Epidermal melanocyte (primary cell): ENCODE data around the gene AGO4.
"Not testable (repeated sequence)": the region's sequence is repeated elsewhere in the genome, so short reads cannot be mapped to it uniquely, and the experiment has no call there.

ENCODE experiments used
- DNase-seq: peaks from one replicate; pipeline ENCODE4 v3.0.0; 2011; ENCODE audit warnings: low spot score; ENCODE audit not compliant: insufficient read length

The AGO4 gene

GRCh38 chr1:35810096-35810881 is 2.5 kb downstream of the AGO4 start:
- DNase-seq, result no peak

GRCh38 chr1:35812754-35813153 is 4.9 kb downstream of the AGO4 start:
- not testable (repeated sequence) for DNase-seq

DNA sequence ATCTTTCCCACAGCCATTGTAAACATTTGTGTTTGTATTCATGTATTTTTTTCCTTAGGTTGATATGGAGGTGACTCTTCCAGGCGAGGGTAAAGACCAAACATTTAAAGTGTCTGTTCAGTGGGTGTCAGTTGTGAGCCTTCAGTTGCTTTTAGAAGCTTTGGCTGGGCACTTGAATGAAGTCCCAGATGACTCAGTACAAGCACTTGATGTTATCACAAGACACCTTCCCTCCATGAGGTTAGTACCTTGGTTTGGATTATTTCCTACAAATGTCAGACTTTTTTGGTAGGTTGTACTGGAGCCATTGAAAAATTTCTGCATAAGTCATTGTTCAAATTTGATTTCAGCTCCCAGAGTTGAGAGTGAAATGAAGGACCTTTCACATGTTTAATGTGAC is 17.4 kb downstream of the AGO4 start:
- no peak for DNase-seq

DNA sequence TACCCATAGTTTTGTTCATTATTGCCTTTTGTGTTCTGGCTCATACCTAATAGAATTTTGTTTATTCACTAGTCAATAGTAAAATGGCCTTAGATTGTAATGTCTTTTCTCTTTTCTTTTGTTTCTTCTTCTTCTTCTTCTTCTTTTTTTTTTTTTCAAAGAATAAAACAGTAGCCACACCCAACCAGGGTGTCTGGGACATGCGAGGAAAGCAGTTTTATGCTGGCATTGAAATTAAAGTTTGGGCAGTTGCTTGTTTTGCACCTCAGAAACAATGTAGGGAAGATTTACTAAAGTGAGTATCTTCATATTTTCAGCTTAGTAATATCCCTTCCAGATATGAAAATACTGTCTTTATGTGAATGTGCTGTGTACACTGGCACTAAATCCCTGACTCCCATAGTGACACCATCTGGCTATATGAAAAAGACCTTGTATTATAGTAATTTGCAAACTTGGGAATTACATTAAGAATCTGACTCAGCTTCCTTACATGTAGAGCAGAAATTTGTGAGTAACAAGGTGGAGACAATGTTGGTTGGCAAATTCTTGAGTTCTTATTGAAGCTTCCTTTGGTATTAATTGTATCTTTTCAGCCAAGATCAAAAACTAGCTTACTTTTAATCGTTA is 24.6 kb downstream of the AGO4 start:
- no peak for DNase-seq

- no peak for DNase-seq
Measured at GRCh38 chr1:35833395-35833794, 25.6 kb downstream of the AGO4 start.

DNA sequence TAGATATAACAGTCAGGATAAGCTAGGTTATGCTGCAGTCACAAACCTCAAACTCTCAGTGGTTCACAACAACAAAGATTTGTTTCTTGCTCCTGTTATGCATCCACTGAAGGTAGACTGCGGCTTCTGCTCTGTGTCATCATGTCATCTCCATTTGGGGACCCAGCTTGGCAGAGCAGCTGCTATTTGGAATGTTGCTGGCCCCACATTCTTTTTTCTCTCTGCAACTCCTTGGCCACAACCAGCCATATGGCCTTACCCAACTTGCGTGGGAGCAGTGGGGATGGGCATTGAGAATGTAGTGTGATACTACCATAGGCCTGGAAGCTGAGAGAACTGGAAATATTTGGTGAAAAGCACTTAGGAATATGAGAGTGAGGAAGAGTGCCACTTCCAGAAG is 26.4 kb downstream of the AGO4 start:
- no peak for DNase-seq

DNA sequence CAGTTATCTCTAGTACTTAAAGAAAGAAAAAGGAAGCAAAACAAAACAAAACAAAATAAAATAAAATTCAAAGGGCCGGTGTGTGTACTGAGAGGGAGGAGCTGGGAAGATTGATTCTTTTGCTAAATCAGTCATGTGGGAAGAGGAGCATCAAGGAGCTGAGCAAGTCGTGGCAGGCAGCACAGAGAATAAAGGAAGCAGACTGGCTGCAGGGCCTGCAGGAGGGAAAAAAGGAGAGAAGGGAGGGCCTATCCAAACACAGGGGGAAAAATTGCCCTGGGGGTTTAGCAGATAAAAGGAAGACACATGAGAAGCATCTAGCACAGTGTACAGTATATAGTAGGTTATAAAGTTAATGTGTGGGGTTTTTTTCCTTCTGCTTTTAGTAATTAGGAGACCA is 27.6 kb downstream of the AGO4 start:
- DNase-seq, result no peak

DNA sequence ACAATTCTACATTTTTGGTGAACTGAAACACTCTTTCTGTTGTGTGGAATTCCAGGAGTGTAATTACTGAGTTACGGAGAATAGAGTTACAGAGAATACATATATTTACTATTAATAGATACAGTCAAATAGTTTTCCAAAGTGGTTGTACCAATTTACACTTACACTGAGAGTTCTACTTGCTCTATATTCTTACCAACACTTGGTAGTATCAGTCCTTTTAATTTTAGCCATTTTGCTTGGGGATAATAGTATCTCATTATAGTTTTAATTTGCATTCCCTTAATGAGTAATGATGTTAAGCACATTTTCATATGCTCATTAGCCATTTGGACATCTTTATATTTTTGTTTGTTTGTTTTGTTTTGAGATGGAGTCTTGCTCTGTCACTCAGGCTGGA is 28.9 kb downstream of the AGO4 start:
- no peak for DNase-seq

GRCh38 chr1:35838693-35839245 is 31.0 kb downstream of the AGO4 start:
- no peak for DNase-seq

- DNase-seq, result no peak
Measured at GRCh38 chr1:35844826-35845225, 37.0 kb downstream of the AGO4 start.

DNA sequence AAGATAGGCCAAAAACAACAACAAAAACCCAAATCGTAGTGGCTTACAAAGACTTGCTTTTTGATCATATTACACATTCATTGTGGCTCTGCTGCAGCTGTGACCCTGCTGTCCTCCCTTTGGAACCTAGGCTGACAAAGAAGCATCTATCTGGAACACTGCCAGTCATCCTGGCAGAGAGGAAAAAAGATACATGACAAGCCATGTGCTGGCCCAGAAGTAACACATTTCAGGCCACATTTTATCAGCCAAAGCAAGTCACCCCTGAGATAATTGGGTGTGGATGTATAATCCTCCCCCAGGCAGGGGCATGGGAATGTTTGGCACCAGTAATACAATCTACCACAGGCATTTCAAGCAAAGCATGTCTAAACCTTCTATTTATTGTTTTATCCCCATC is 38.0 kb downstream of the AGO4 start:
- DNase-seq, result no peak

- DNase-seq, result no peak
Measured at GRCh38 chr1:35847935-35848565, 40.2 kb downstream of the AGO4 start.

GRCh38 chr1:35850051-35850450 is 42.2 kb downstream of the AGO4 start:
- no peak for DNase-seq

DNA sequence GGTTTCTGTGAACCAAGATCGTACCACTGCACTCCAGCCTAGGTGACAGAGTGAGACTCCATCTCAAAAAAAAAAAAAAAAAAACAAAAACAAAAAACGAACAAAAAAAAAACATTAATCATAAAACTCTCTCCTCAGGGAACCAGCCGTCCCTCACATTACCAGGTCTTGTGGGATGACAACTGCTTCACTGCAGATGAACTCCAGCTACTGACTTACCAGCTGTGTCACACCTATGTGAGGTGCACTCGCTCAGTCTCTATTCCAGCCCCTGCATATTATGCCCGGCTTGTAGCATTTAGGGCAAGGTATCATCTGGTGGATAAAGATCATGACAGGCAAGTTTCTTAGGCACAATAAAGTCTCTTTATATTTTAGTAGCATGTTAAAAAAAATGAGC is 42.9 kb downstream of the AGO4 start:
- no peak for DNase-seq

DNA sequence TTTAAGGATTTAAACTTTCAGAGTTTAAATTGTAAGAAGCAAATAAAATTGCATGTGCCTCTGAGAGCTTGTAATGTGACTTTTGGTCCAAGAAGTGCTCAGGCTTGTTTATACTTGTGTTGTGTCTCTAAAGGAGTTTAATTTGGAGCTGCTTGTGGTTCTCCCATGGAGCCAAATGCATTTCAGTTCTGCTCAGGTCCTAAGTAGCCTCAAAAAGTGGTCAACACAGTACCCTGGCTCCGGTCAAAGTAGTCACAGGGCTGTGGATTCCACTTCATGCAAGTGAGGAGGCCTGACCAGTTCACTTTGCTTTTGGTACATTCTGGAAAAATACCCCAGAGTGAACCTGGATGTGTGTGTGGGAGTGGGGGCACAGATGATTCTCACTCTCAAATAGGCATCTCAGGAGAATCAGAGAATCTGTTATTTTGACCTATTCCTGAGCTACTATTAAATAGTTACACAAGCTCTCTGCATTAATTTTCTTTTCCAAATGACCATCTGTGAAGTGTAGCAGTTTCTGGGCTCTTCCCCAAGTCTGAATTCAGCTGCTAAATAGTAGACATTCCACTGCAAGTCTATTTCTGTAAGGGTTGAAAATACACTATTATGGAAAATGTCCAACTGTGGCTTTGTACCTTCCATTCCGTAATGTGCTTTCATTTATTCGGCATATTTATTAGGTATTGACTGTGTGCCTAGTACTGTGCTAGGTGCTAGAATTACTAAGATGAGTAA is 43.5 kb downstream of the AGO4 start:
- DNase-seq, result no peak

DNA sequence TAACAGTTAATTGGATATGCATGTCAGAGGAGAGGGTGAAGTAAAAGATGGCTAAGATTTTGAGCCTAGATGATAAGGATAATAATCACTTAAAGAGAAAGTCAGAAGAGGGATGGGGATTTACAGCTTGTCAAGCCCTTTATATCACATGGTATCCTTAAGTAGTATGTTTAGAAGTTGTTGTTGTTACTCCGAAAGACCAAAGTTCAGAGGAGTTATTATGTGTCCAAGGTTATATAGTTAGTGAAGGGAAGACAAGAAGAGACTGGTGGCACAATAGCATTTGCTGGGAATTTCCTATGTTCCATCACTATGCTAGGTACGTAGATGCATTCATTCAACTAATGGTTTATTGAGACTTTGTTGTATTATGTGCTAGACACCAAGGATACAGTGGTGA is 44.4 kb downstream of the AGO4 start:
- no peak for DNase-seq

DNA sequence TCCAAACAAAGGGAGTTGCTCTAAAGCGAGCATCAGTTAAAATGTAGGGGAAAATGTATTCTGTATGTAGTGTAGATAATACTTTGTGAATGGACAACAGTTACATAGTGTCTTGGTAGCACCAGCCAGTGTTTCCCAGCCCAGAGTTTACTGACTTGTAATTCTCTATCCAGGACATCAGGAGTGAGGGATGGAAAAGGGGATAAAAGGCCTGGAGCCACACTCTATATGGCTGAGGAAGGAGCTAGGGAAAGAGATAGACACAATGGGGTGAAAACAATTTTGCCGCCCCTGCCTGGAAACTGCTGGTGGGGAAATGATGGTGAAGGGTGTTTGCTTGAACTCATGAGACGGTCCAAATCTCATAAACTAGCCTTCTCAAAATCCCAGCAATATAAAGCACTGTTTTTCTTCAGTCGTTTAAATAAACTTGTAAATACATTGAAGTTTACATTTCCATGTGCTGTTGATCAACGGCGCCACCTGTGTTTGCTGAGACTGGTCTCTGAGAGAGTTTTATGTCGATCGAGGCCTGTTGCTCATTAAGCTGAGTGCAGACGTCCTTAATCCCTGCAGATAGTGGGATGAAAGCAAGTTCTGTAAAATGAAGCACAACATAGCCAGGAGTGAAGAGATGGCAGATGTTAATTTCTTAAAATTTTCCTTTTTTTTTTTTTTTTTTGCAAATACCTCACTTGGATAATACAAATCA is 47.3 kb downstream of the AGO4 start:
- no peak for DNase-seq

- no peak for DNase-seq
Measured at GRCh38 chr1:35856964-35857363, 49.1 kb downstream of the AGO4 start.

DNA sequence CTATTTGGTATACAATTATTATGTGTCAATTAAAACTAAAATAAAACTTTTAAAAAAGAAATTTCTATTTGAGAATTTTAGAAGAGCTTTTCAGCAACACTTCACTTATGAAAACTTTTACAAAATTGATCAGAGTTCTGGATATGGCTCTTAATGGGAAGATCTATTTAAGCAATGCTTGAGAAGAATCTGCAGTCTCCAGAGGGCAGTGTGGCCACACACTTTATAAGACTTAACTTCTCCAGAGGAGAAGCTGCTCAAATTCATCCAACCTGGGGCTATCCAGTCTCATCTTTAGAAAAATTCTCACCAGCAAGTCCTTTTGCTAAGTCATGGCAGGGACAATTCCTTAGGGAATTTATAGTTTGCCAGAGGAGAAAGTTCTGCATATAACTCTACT is 50.0 kb downstream of the AGO4 start:
- no peak for DNase-seq

DNA sequence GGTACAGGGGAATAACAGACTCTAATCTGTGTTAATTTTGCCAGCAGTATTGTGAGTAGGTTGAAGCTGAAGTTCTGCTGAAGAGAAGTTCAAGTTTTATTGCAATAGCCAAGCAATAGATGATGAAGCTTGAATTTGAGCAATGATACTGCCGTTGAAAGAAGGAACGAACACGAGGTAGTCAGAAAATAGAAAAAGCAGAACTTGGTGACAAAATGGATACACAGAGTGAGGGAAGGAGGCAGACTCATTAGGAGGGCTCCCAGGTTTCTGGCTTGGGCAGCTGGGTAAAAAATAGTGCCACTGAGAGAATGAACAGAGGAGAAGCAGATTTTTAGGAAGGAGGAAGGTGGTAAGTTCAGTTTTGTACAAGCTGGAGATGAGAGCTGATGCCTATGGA is 52.9 kb downstream of the AGO4 start:
- DNase-seq, result no peak

- DNase-seq, result no peak
Measured at GRCh38 chr1:35863136-35863535, 55.3 kb downstream of the AGO4 start.
